ENCODE results near the gene KERA.

KERA gene

DNA sequence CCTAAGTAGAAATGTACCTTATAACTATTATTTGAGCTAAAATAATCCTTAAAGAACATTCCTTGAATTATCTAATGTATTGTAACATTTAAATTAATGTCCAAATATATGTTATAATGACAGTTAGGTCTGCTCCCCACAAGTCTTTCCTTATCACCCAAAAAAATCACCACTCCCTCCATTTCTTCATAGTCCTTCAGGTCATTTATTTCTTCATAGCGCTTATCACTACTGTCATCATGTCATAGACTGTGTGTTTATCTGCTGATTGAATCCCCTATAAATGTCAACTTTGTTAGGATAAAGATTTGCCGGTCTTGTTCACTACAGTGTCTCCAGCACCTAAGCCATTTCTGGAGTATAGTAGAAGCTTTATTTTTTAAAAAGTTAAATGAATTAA, 41.5 kb upstream of the KERA start (continued):
- TF ChIP-seq, protein P1, sequence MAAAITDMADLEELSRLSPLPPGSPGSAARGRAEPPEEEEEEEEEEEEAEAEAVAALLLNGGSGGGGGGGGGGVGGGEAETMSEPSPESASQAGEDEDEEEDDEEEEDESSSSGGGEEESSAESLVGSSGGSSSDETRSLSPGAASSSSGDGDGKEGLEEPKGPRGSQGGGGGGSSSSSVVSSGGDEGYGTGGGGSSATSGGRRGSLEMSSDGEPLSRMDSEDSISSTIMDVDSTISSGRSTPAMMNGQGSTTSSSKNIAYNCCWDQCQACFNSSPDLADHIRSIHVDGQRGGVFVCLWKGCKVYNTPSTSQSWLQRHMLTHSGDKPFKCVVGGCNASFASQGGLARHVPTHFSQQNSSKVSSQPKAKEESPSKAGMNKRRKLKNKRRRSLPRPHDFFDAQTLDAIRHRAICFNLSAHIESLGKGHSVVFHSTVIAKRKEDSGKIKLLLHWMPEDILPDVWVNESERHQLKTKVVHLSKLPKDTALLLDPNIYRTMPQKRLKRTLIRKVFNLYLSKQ (tag by site-specific recombination; IDR thresholded peaks at IDR 0.05; ENCODE audit: borderline replicate concordance): no peak
- TF ChIP-seq, protein P2, sequence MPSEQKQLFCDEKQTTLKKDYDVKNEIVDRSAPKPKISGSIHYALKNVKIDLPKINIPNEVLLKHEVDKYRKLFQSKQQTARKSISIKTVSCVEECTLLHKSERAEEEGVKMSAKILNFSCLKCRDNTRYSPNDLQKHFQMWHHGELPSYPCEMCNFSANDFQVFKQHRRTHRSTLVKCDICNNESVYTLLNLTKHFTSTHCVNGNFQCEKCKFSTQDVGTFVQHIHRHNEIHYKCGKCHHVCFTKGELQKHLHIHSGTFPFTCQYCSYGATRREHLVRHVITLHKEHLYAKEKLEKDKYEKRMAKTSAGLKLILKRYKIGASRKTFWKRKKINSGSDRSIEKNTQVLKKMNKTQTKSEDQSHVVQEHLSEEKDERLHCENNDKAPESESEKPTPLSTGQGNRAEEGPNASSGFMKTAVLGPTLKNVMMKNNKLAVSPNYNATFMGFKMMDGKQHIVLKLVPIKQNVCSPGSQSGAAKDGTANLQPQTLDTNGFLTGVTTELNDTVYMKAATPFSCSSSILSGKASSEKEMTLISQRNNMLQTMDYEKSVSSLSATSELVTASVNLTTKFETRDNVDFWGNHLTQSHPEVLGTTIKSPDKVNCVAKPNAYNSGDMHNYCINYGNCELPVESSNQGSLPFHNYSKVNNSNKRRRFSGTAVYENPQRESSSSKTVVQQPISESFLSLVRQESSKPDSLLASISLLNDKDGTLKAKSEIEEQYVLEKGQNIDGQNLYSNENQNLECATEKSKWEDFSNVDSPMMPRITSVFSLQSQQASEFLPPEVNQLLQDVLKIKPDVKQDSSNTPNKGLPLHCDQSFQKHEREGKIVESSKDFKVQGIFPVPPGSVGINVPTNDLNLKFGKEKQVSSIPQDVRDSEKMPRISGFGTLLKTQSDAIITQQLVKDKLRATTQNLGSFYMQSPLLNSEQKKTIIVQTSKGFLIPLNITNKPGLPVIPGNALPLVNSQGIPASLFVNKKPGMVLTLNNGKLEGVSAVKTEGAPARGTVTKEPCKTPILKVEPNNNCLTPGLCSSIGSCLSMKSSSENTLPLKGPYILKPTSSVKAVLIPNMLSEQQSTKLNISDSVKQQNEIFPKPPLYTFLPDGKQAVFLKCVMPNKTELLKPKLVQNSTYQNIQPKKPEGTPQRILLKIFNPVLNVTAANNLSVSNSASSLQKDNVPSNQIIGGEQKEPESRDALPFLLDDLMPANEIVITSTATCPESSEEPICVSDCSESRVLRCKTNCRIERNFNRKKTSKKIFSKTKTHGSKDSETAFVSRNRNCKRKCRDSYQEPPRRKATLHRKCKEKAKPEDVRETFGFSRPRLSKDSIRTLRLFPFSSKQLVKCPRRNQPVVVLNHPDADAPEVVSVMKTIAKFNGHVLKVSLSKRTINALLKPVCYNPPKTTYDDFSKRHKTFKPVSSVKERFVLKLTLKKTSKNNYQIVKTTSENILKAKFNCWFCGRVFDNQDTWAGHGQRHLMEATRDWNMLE (tag by site-specific recombination; conservative IDR thresholded peaks at IDR 0.05; ENCODE audit: low read depth): no peak
- TF ChIP-seq ZNF677 (tag by site-specific recombination; IDR thresholded peaks at IDR 0.05): no peak
- TF ChIP-seq, protein P3, sequence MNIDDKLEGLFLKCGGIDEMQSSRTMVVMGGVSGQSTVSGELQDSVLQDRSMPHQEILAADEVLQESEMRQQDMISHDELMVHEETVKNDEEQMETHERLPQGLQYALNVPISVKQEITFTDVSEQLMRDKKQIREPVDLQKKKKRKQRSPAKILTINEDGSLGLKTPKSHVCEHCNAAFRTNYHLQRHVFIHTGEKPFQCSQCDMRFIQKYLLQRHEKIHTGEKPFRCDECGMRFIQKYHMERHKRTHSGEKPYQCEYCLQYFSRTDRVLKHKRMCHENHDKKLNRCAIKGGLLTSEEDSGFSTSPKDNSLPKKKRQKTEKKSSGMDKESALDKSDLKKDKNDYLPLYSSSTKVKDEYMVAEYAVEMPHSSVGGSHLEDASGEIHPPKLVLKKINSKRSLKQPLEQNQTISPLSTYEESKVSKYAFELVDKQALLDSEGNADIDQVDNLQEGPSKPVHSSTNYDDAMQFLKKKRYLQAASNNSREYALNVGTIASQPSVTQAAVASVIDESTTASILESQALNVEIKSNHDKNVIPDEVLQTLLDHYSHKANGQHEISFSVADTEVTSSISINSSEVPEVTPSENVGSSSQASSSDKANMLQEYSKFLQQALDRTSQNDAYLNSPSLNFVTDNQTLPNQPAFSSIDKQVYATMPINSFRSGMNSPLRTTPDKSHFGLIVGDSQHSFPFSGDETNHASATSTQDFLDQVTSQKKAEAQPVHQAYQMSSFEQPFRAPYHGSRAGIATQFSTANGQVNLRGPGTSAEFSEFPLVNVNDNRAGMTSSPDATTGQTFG (tag by site-specific recombination; IDR thresholded peaks at IDR 0.05; ENCODE audit: borderline replicate concordance): no peak
- no peak for TF ChIP-seq KLF7 (tag by site-specific recombination; IDR thresholded peaks at IDR 0.05; ENCODE audit: borderline replicate concordance)

DNA sequence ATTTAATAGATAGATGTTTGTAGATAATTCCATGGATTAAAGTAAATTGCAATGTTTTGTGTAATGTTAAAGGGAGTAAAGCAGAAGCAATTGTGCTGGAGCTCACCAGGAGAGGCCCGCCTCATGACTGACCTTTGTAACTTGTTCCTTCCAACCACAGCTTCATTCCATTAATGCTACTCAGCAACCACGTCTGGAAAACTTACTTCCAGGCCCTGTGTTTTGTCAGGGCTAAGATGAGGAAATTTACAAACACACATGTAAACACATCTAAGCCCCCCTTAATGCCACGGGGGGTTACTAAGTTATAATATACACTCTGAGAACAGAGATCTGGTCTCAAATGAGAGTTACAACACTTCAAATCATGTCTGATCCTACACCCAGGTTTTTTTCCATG, 41.1 kb upstream of the KERA start:
- POLR2A ChIA-PET: no interaction called here
- Histone ChIP-seq H3K4me1 (ENCODE audit: control insufficient read depth, insufficient read depth, low read length) (no peaks in the 10 kb centered on the region), H3K4me3 (ENCODE audit: low read depth, low read length) (no peak overlapping the region), H3K27ac (ENCODE audit: extremely low read depth, low read depth, low read length) (no peak overlapping the region), H3K9me3 (ENCODE audit: control insufficient read depth, insufficient read depth, low read depth, low read length) (no peaks in the 10 kb centered on the region), H3K36me3 (ENCODE audit: control insufficient read depth in 2 of 2, insufficient read depth in 1 of 2, low read length in 2 of 2) (no peaks in the 10 kb centered on the region)
- CTCF ChIA-PET: interaction anchor here (0.6 to 4.7 kb wide), 5 partner anchors 10 to 1697 kb away, joined by 3 to 28 read pairs (median 4); no protein-coding TSS in a partner anchor
- no peak for TF ChIP-seq ZNF521 (tag by site-specific recombination; IDR thresholded peaks at IDR 0.05)
- TF ChIP-seq, protein P4, sequence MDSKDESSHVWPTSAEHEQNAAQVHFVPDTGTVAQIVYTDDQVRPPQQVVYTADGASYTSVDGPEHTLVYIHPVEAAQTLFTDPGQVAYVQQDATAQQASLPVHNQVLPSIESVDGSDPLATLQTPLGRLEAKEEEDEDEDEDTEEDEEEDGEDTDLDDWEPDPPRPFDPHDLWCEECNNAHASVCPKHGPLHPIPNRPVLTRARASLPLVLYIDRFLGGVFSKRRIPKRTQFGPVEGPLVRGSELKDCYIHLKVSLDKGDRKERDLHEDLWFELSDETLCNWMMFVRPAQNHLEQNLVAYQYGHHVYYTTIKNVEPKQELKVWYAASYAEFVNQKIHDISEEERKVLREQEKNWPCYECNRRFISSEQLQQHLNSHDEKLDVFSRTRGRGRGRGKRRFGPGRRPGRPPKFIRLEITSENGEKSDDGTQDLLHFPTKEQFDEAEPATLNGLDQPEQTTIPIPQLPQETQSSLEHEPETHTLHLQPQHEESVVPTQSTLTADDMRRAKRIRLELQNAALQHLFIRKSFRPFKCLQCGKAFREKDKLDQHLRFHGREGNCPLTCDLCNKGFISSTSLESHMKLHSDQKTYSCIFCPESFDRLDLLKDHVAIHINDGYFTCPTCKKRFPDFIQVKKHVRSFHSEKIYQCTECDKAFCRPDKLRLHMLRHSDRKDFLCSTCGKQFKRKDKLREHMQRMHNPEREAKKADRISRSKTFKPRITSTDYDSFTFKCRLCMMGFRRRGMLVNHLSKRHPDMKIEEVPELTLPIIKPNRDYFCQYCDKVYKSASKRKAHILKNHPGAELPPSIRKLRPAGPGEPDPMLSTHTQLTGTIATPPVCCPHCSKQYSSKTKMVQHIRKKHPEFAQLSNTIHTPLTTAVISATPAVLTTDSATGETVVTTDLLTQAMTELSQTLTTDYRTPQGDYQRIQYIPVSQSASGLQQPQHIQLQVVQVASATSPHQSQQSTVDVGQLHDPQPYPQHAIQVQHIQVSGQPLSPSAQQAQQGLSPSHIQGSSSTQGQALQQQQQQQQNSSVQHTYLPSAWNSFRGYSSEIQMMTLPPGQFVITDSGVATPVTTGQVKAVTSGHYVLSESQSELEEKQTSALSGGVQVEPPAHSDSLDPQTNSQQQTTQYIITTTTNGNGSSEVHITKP (tag by site-specific recombination; IDR thresholded peaks at IDR 0.05): no peak
- TF ChIP-seq ZNF677 (tag by site-specific recombination; IDR thresholded peaks at IDR 0.05): no peak
- TF ChIP-seq, protein P5, sequence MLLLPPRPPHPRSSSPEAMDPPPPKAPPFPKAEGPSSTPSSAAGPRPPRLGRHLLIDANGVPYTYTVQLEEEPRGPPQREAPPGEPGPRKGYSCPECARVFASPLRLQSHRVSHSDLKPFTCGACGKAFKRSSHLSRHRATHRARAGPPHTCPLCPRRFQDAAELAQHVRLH (tag by site-specific recombination; IDR thresholded peaks at IDR 0.05): no peak
- no peak for TF ChIP-seq ZNF560 (tag by site-specific recombination; IDR thresholded peaks at IDR 0.05; ENCODE audit: borderline replicate concordance)
- TF ChIP-seq, protein P6, sequence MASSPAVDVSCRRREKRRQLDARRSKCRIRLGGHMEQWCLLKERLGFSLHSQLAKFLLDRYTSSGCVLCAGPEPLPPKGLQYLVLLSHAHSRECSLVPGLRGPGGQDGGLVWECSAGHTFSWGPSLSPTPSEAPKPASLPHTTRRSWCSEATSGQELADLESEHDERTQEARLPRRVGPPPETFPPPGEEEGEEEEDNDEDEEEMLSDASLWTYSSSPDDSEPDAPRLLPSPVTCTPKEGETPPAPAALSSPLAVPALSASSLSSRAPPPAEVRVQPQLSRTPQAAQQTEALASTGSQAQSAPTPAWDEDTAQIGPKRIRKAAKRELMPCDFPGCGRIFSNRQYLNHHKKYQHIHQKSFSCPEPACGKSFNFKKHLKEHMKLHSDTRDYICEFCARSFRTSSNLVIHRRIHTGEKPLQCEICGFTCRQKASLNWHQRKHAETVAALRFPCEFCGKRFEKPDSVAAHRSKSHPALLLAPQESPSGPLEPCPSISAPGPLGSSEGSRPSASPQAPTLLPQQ (tag by site-specific recombination; IDR thresholded peaks at IDR 0.05): no peak
- TF ChIP-seq ZNF274 (IDR thresholded peaks at IDR 0.05; ENCODE audit: low read length): no peak
- TF ChIP-seq ZNF274 (tag by site-specific recombination; IDR thresholded peaks at IDR 0.05; ENCODE audit: borderline replicate concordance): no peak
- TF ChIP-seq, protein P7, sequence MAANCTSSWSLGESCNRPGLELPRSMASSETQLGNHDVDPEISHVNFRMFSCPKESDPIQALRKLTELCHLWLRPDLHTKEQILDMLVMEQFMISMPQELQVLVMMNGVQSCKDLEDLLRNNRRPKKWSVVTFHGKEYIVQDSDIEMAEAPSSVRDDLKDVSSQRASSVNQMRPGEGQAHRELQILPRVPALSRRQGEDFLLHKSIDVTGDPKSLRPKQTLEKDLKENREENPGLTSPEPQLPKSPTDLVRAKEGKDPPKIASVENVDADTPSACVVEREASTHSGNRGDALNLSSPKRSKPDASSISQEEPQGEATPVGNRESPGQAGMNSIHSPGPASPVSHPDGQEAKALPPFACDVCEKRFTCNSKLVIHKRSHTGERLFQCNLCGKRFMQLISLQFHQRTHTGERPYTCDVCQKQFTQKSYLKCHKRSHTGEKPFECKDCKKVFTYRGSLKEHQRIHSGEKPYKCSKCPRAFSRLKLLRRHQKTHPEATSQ (tag by site-specific recombination; IDR thresholded peaks at IDR 0.05): no peak
- TF ChIP-seq ZNF2 (tag by site-specific recombination; IDR thresholded peaks at IDR 0.05): no peak
- no peak for TF ChIP-seq ZNF555 (tag by site-specific recombination; conservative IDR thresholded peaks at IDR 0.05)
- TF ChIP-seq REPIN1 (tag by site-specific recombination; IDR thresholded peaks at IDR 0.05; ENCODE audit: low read depth): no peak

All from HEK293 (cell line).